HG03025 (cell line): ENCODE data around the gene CNGB1.
"Not testable (repeated sequence)": the region's sequence is repeated elsewhere in the genome, so short reads cannot be mapped to it uniquely, and the experiment has no call there.

ENCODE experiments used
- ATAC-seq: cut with Tn5 transposase; IDR thresholded peaks from one replicate; pipeline ENCODE4 v1.9.1; 2021; ENCODE audit warnings: mild to moderate bottlenecking, moderate library complexity; ENCODE audit not compliant: unreplicated experiment, low FRiP score

CNGB1 gene

GRCh38 chr16:57868913-57869520 lies 101.9 kb downstream of the CNGB1 start:
- ATAC-seq, result no peak

- ATAC-seq, result no peak
Observed at GRCh38 chr16:57867000-57867561, 103.8 kb downstream of the CNGB1 start.

DNA sequence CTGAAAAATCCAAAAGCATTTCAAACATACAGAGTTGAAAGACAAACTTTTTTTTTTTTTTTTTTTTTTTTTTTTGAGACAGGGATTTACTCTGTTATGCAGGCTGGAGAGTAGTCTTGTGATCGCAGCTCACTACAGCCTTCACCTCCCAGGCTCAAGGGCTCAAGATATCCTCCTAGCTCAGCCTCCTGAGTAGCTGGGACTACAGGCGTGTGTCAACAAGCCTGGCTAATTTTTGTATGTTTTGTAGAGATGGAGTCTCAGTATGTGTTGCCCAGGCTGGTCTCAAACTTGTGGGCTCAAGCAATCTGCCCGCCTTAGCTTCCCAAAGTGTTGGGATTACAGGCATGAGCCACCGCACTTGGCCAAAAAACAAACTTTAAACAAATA lies 104.4 kb downstream of the CNGB1 start:
- ATAC-seq, result no peak

- ATAC-seq, result no peak
Observed at GRCh38 chr16:57865746-57866528, 105.0 kb downstream of the CNGB1 start.

- ATAC-seq, result no peak
Observed at GRCh38 chr16:57863434-57864160, 107.3 kb downstream of the CNGB1 start.

- ATAC-seq, result no peak
Observed at GRCh38 chr16:57862698-57863433, 108.1 kb downstream of the CNGB1 start.

DNA sequence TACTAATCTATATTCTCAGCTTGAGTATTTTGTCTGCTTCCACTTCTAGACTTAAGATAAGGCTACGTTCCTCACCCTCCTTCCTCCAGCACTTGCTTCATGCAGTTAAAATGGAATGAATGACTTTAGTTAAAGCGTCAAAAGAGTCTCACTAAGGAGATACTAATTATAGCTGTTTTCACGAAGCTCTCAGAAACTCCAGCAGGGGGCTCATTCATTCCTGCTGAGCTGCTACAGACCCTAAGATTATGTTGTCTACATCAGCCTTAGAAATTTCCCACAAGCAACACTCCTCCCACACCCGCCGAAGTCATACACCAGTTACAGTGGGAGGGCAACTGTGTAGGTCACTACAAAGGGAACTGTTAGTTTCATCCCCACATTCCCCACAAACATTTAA lies 111.6 kb downstream of the CNGB1 start:
- ATAC-seq, result no peak

DNA sequence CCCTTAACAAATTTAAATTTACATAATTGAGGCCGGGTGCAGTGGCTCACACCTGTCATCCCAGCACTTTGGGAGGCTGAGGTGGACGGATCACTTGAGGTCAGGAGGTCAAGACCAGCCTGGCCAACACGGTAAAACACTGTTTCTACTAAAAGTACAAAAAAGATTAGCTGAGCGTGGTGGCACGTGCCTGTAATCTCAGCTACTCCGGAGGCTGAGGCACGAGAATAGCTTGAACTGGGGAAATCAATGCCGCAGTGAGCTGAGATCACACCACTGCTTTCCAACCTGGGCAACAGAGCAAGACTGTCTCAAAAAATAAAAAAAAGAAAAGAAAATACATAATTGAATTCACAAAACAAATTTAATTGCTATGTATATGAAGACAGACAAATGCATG lies 112.3 kb downstream of the CNGB1 start:
- ATAC-seq, result no peak

- ATAC-seq, result not testable (repeated sequence)
Observed at GRCh38 chr16:57857991-57858390, 112.9 kb downstream of the CNGB1 start.

DNA sequence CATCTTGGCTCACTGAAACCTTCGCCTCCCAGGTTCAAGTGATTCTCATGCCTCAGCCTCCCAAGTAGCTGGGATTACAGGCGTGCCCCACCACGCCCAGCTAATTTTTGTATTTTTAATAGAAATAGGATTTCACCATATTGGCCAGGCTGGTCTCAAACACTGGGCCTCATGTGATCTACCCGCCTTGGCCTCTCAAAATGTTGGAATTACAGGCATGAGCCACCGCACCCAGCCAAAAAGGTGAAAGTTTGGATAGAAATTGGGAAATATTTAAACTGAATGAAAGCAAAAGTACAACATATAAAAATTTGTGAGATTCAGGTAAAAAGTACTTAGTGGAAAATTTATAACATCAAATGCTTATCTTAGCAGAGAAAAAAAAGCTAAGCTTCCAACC lies 115.7 kb downstream of the CNGB1 start:
- ATAC-seq, result no peak

DNA sequence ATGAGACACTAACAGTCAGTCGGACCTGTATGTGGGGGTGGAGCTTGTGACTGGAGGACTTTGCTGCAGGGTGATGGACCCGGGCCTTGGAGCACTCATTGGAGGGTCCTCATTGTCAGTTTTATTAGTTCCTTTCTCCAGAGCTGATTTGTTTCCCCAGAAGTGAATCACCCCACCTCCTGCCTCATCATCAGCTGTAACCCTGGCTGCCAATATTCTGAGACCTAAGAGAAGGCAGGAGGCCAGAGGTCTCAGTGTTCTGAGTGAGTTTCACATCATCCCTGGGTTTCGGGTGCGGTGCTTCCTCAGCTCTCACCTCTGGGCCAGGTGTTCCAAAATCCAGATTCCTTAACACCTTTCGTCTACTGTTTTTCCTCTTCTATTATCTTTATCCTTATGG lies 118.7 kb downstream of the CNGB1 start:
- ATAC-seq, result no peak

DNA sequence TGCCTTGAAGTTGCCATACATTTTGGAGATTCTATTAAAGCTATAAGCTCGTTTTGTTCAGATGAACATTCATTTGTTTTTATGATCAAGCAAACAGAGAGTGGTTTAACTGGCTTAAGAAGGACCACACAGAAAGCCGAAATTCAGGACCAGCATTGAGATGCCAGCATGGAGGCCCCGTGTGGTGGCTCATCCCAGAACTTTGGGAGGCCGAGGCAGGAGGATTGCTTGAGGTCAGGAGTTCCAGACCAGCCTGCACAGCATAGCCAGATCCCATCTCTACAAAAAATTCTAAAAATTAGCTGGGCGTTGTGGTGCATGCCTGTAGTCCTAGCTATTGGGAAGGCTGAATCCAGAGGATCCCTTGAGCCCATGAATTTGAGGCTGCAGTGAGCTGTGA lies 122.7 kb downstream of the CNGB1 start:
- ATAC-seq, result no peak

DNA sequence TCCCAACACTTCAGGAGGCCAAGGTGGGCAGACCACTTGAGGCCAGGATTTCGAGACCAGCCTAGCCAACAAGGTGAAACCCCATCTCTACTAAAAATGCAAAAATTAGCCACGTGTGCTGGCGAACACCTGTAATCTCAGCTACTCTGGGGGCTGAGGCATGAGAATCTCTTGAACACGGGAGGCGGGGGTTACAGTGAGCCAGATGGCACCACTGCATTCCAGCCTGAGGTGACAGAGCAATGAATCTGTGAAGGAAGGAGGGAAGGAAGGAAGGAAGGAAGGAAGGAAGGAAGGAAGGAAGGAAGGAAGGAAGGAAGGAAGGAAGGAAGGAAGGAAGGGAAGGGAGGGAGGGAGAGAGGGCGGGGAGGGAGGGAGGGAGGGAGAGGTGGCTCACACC lies 124.0 kb downstream of the CNGB1 start:
- not testable (repeated sequence) for ATAC-seq

DNA sequence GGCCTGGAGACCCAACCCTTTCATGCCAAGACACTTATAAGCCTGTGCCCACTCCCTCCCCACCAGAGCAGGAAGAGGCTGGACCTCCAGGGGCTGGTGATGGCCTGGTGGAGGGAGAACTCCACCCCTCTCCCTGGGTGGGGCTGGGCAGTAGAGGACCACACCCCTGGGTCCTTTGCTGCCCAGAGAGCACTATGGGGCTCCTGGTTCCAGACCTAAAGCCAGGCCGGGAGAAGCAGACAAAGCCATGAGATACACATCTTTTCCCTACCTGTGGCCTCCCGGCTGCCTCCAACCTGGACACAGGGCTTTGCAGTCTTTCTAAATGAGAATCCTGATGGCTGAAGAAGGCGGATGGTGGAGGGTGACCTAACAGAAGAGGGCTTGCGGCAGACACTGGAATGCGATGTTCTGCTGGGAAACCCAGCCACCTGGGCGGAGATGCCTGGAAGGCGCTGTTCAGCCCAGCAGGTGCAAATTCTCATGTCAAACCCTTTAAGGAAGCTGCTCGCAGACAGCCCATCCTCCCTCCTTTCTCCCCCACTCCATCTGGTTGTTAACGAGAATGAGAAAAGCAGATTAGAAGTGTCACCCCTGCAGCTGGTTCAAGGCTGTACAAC lies 124.7 kb downstream of the CNGB1 start:
- no peak for ATAC-seq

GRCh38 chr16:57845115-57845514 lies 125.8 kb downstream of the CNGB1 start:
- no peak for ATAC-seq

DNA sequence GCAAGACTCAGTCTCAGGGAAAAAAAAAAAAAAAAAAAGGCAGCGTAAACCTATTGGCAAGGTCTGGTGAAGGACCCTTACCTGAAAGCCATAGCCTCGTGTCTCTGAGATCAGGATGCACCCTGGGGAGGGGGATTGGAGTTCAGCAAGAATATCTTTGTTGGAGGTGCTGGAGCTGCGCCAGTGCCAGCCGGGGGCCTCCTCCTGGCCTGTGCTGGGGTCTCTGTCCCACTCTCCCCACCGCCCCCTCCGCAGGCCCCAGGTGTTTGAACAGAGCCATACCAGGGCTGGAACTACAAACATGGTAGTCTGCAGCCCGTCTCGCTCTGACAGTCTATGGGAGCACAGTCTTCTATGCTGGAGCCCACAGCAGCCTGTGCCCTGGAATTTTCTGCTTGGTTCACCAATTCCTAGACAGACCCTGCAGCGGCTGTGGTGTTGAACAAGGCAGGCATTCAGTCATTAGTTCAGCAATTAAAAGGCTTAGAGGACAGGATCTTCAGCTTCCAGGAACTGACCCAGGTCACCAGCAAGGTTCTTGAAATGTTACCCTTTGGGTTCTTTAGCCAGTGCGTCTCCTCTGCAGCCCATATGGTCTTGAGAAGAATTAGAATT lies 126.4 kb downstream of the CNGB1 start:
- no peak for ATAC-seq

- ATAC-seq, result no peak
Observed at GRCh38 chr16:57843400-57843799, 127.5 kb downstream of the CNGB1 start.

DNA sequence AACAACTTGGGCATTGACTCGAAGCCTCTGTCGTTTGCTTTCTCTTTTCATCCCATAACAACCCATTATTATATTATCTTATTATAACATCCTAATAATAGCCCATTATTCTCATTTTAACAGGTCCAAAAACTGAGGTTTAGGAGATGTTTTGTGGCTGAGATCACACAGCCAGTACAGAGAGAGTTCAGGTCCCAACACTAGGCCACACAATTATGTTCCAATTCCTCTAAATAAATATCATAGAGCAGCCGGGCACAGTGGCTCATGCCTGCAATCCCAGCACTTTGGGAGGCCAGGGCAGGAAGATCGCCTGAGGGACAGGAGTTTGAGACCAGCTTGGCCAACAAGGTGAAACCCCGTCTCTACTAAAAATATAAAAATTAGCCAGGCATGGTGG lies 128.3 kb downstream of the CNGB1 start:
- ATAC-seq, result no peak

- ATAC-seq, result no peak
Observed at GRCh38 chr16:57840833-57841232, 130.1 kb downstream of the CNGB1 start.

DNA sequence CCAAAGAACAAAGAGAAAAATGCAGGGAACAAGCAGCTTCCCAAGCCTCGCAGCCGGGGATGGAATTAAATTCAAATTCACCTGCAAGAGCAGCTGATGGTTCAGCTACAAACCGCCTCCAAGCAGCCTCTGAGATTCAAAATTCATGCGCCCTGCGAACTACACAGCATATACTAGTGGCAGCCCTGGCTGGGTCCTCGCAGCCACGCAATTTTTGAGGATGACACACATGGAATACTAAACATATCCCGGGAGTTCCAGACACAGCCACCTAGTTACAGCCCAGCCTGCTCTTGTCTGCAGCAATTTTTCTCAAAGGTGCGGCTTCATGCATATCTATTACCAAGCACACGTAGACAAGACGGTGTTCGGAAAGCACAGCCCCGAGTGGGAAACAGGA lies 132.8 kb downstream of the CNGB1 start:
- no peak for ATAC-seq
